Left lung (tissue), 10 donors: ENCODE measurements around the gene SAA2. TPM values are rescaled to one million over a fixed set of nuclear protein-coding genes. Genes with fewer than 3 reads are reported as not detected.

Experiments
- ATAC-seq: fragments of 200-7000 bp; cut with Tn5 transposase; one replicate; pipeline ENCODE4 v1.9.1; 2020; ENCODE audit warnings: moderate library complexity
- DNase-seq, 4 donors: peaks; one replicate each; pipeline ENCODE4 v3.0.0-alpha.2; 2013 to 2020
- H3K27ac ChIP-seq, 2 donors: fragments of 200-600 bp; sonication (generic) in 1 of 2; one replicate each; pipeline versions ENCODE4 v1.5.0 to v1.8.0; 2020 to 2021
- H3K27me3 ChIP-seq, 2 donors: fragments of 200-600 bp; sonication (generic) in 1 of 2; one replicate each; pipeline versions ENCODE4 v1.5.0 to v1.8.0; 2020 to 2021
- H3K36me3 ChIP-seq, 2 donors: fragments of 200-600 bp; sonication (generic) in 1 of 2; one replicate each; pipeline versions ENCODE4 v1.5.0 to v1.8.0; 2020 to 2021
- H3K4me1 ChIP-seq, 2 donors: fragments of 200-600 bp; one replicate each; pipeline ENCODE4 v1.8.0; 2021
- H3K4me3 ChIP-seq, 2 donors: fragments of 200-600 bp; sonication (generic) in 1 of 2; one replicate each; pipeline versions ENCODE4 v1.5.0 to v1.8.0; 2020 to 2021; ENCODE audit warnings: mild to moderate bottlenecking in 1 of 2
- H3K9me3 ChIP-seq, 2 donors: fragments of 200-600 bp; sonication (generic) in 1 of 2; one replicate each; pipeline versions ENCODE4 v1.5.0 to v1.8.0; 2020 to 2021
- CTCF ChIP-seq, 2 donors: fragments of 200-600 bp; sonication (generic) in 1 of 2; IDR thresholded peaks; one replicate each; pipeline versions ENCODE4 v1.5.0 to v1.8.0; 2021; ENCODE audit warnings: antibody characterized with exemption in 2 of 2
- intact Hi-C, 2 donors: fragments of 100-400 bp; cut with DNase I; formaldehyde crosslinking; loops; one replicate each; pipeline versions ENCODE4 v1.11.2 to v1.14.2; 2022
- polyA plus RNA-seq, 6 donors: library from polyadenylated mRNA; unstranded; fragments of 120-200 nt; gene quantifications; one replicate each; pipeline ENCODE4 v1.2.1, GENCODE V29; 2013; ENCODE audit not compliant: insufficient read length in 6 of 6
- total RNA-seq, 2 donors: library from RNA; stranded (reverse); fragmentation: NEBNext Ultra II Directional; extraction: Animal tissue kit (Norgen Biotek cat#: 25700); gene quantifications; one replicate each; pipeline ENCODE4 v1.2.1, GENCODE V29; 2021
- donor health status: DM: no; HTN: yes; CAD: no.
- donor health status: DM: no; HTN: no; CAD: no.

Gene SAA2
- total and polyA plus RNA-seq, 8 donors: 0.20 to 92.5 (median 0.23) TPM; not detected in 3

- no peaks in the 10 kb centered on the region for H3K9me3 ChIP-seq
- H3K4me1 ChIP-seq: no peaks in the 10 kb centered on the region
- no peak for DNase-seq
- no peak overlapping the region for H3K27ac ChIP-seq
- H3K27me3 ChIP-seq: peaks cover 0 to 31% of the 10 kb centered on the region in 2 donors
- TF ChIP-seq CTCF (IDR thresholded peaks at IDR 0.05): no peak
- intact Hi-C loops: no loop called here
- no peak for ATAC-seq
- no peak overlapping the region for H3K4me3 ChIP-seq
- no peaks in the 10 kb centered on the region for H3K36me3 ChIP-seq
Observed at GRCh38 chr11:18235394-18236334, 12.8 kb downstream of the SAA2 start.

GRCh38 chr11:18233912-18234311 is 14.6 kb downstream of the SAA2 start:
- DNase-seq (no peak), ATAC-seq (no peak)
- H3K4me1 ChIP-seq: no peaks in the 10 kb centered on the region
- intact Hi-C loops: no loop called here
- H3K4me3 ChIP-seq: no peak overlapping the region
- H3K27me3 ChIP-seq: peaks cover 0 to 24% of the 10 kb centered on the region in 2 donors
- no peak for TF ChIP-seq CTCF (IDR thresholded peaks at IDR 0.05)
- H3K36me3 ChIP-seq: no peaks in the 10 kb centered on the region
- H3K27ac ChIP-seq: no peak overlapping the region
- no peaks in the 10 kb centered on the region for H3K9me3 ChIP-seq

- Histone ChIP-seq H3K9me3 (no peaks in the 10 kb centered on the region), H3K27me3 (no peaks in the 10 kb centered on the region), H3K27ac (no peak overlapping the region), H3K36me3 (no peaks in the 10 kb centered on the region), H3K4me3 (no peak overlapping the region), H3K4me1 (no peaks in the 10 kb centered on the region)
- intact Hi-C loops: no loop called here
- no peak for TF ChIP-seq CTCF (IDR thresholded peaks at IDR 0.05)
- no peak for DNase-seq
- no peak for ATAC-seq
Observed at GRCh38 chr11:18230859-18231258, 17.6 kb downstream of the SAA2 start.

GRCh38 chr11:18229501-18229900 is 19.0 kb downstream of the SAA2 start:
- H3K36me3 ChIP-seq: no peaks in the 10 kb centered on the region
- no peak for DNase-seq
- H3K4me1 ChIP-seq: no peaks in the 10 kb centered on the region
- TF ChIP-seq CTCF (IDR thresholded peaks at IDR 0.05): no peak
- no peaks in the 10 kb centered on the region for H3K9me3 ChIP-seq
- H3K27me3 ChIP-seq: no peaks in the 10 kb centered on the region
- ATAC-seq: no peak
- intact Hi-C loops: no loop called here
- H3K27ac ChIP-seq: no peak overlapping the region
- no peak overlapping the region for H3K4me3 ChIP-seq

- no peak for DNase-seq
- H3K27ac ChIP-seq: no peak overlapping the region
- H3K27me3 ChIP-seq: no peaks in the 10 kb centered on the region
- no peaks in the 10 kb centered on the region for H3K4me1 ChIP-seq
- no peak for ATAC-seq
- intact Hi-C loops: no loop called here
- TF ChIP-seq CTCF (IDR thresholded peaks at IDR 0.05): no peak
- H3K4me3 ChIP-seq: no peak overlapping the region
- no peaks in the 10 kb centered on the region for H3K9me3 ChIP-seq
- no peaks in the 10 kb centered on the region for H3K36me3 ChIP-seq
Observed at GRCh38 chr11:18225913-18226312, 22.6 kb downstream of the SAA2 start.
